Calu3 (cell line): ENCODE data around the gene MAPKAPK3. TPM values are rescaled to one million over a fixed set of nuclear protein-coding genes. Genes with fewer than 3 reads are reported as not detected.

ENCODE experiments used
- BruUV-seq: library from RNA; stranded (reverse); fragments of 400-500 nt; replicated peaks from 2 replicates; lab custom pipeline; 2021; lab: Mats Ljungman, UMichigan
- CTCF ChIA-PET: fragments of 300-600 bp; sonication (Branson Sonifier 250); formaldehyde crosslinking; loops from one replicate; lab custom pipeline; 2022; ENCODE audit warnings: antibody characterized with exemption; lab: Charles Lee
- DNase-seq: peaks from one replicate; pipeline ENCODE4 v3.0.0; 2022
- H3K27ac Mint-ChIP-seq: one replicate; pipeline ENCODE4 v1.8.0; 2022; ENCODE audit warnings: mixed read lengths; ENCODE audit not compliant: unreplicated experiment
- H3K27me3 Mint-ChIP-seq: one replicate; pipeline ENCODE4 v1.8.0; 2022; ENCODE audit warnings: mixed read lengths; ENCODE audit not compliant: unreplicated experiment
- H3K36me3 Mint-ChIP-seq: one replicate; pipeline ENCODE4 v1.8.0; 2022; ENCODE audit warnings: mild to moderate bottlenecking, moderate library complexity, mixed read lengths; ENCODE audit not compliant: insufficient read depth, unreplicated experiment
- H3K4me1 Mint-ChIP-seq: one replicate; pipeline ENCODE4 v1.8.0; 2022; ENCODE audit warnings: mild to moderate bottlenecking, low read depth, mixed read lengths; ENCODE audit not compliant: unreplicated experiment
- H3K4me3 Mint-ChIP-seq: one replicate; pipeline ENCODE4 v1.8.0; 2022; ENCODE audit warnings: mild to moderate bottlenecking, low read depth, moderate library complexity, mixed read lengths; ENCODE audit not compliant: unreplicated experiment
- H3K9me3 Mint-ChIP-seq: one replicate; pipeline ENCODE4 v1.8.0; 2022; ENCODE audit warnings: low read depth, mixed read lengths; ENCODE audit not compliant: unreplicated experiment
- CTCF ChIP-seq: fragments of 200-600 bp; IDR thresholded peaks from one replicate; pipeline ENCODE4 v1.8.0; 2022; ENCODE audit warnings: antibody characterized with exemption; ENCODE audit not compliant: unreplicated experiment
- intact Hi-C: fragments of 100-400 bp; cut with micrococcal nuclease; formaldehyde crosslinking; loops from one replicate; pipeline ENCODE4 v1.10.0; 2022; ENCODE audit not compliant: unreplicated experiment
- total RNA-seq: library from RNA; stranded (reverse); gene quantifications from 2 replicates; pipeline ENCODE4 v1.2.3, GENCODE V29; 2022

Gene MAPKAPK3
- total RNA-seq, 1 experiment from 2014 or later, result 40.6 TPM

- H3K27ac Mint-ChIP-seq, result peak overlapping the region; percentile 30
- CTCF ChIA-PET, result no interaction called here
Measured at GRCh38 chr3:50587806-50588758, 28.9 kb upstream of the MAPKAPK3 start.

GRCh38 chr3:50588759-50589433, 28.1 kb upstream of the MAPKAPK3 start:
- no peak overlapping the region for H3K4me3 Mint-ChIP-seq
- H3K27ac Mint-ChIP-seq, result no peak overlapping the region
- CTCF ChIA-PET, result interaction anchor here (1.6 kb wide), 1 partner anchor 23 kb away, joined by 3 read pairs; the partner anchor contains the start of gene CISH
- no TSS peak for BruUV-seq
- no peaks in the 10 kb centered on the region for H3K27me3 Mint-ChIP-seq
- no peaks in the 10 kb centered on the region for H3K4me1 Mint-ChIP-seq
- H3K9me3 Mint-ChIP-seq, result no peaks in the 10 kb centered on the region
- intact Hi-C loops, result no loop called here
- H3K36me3 Mint-ChIP-seq, result peaks cover 6% of the 10 kb centered on the region
- no peak for TF ChIP-seq CTCF
- DNase-seq, result no peak

More at GRCh38 chr3:50587806-50588758, 28.9 kb upstream of the MAPKAPK3 start:
- Mint-ChIP-seq H3K27me3 (no peaks in the 10 kb centered on the region), H3K9me3 (no peaks in the 10 kb centered on the region), H3K4me3 (no peak overlapping the region), H3K4me1 (no peaks in the 10 kb centered on the region), H3K36me3 (peaks cover 6% of the 10 kb centered on the region)
- no peak for DNase-seq
- no peak for TF ChIP-seq CTCF
- intact Hi-C loops, result no loop called here
- no TSS peak for BruUV-seq

GRCh38 chr3:50591196-50591741, 25.7 kb upstream of the MAPKAPK3 start:
- Mint-ChIP-seq H3K36me3 (peaks cover 6% of the 10 kb centered on the region), H3K27ac (no peak overlapping the region), H3K4me3 (no peak overlapping the region), H3K9me3 (no peaks in the 10 kb centered on the region), H3K27me3 (no peaks in the 10 kb centered on the region), H3K4me1 (no peaks in the 10 kb centered on the region)
- intact Hi-C loops, result no loop called here
- CTCF ChIA-PET, result interaction anchor here (0.7 kb wide), 1 partner anchor 422 kb away, joined by 3 read pairs; no protein-coding TSS in a partner anchor
- no peak for DNase-seq
- no peak for TF ChIP-seq CTCF
- no TSS peak for BruUV-seq

- CTCF ChIA-PET, result no interaction called here
- Mint-ChIP-seq H3K9me3 (no peaks in the 10 kb centered on the region), H3K27ac (no peak overlapping the region), H3K27me3 (no peaks in the 10 kb centered on the region), H3K36me3 (peaks cover 1% of the 10 kb centered on the region), H3K4me1 (no peaks in the 10 kb centered on the region), H3K4me3 (no peak overlapping the region)
- no peak for TF ChIP-seq CTCF
- no TSS peak for BruUV-seq
- intact Hi-C loops, result no loop called here
- DNase-seq, result no peak
Measured at GRCh38 chr3:50592568-50592967, 24.4 kb upstream of the MAPKAPK3 start.
